Psoas muscle (tissue), 8 donors: Measurements from ENCODE around the gene RIMBP2. TPM values are rescaled to one million over a fixed set of nuclear protein-coding genes. Genes with fewer than 3 reads are reported as not detected.

Source experiments
- ATAC-seq, 4 donors: fragments of 200-7000 bp; cut with Tn5 transposase; one replicate each; pipeline ENCODE4 v1.9.1; 2020; ENCODE audit warnings: moderate library complexity in 3 of 4, mild to moderate bottlenecking in 2 of 4
- DNase-seq, 2 donors: peaks; one replicate each; pipeline ENCODE4 v3.0.0-alpha.2; 2020
- H3K27ac ChIP-seq: fragments of 200-600 bp; one replicate; pipeline ENCODE4 v1.8.0; 2022
- H3K27me3 ChIP-seq, 3 donors: fragments of 200-600 bp in 1 of 3; one replicate each; pipeline versions ENCODE4 v1.6.1 to v1.8.0; 2013 to 2022; ENCODE audit warnings: low read length in 2 of 3, mild to moderate bottlenecking in 2 of 3, moderate library complexity in 1 of 3; ENCODE audit not compliant: insufficient read depth in 3 of 3
- H3K36me3 ChIP-seq, 2 donors: fragments of 200-600 bp in 1 of 2; one replicate each; pipeline versions ENCODE4 v1.6.1 to v1.8.0; 2013 to 2022; ENCODE audit warnings: low read depth in 1 of 2, mild to moderate bottlenecking in 1 of 2, moderate library complexity in 1 of 2; ENCODE audit not compliant: insufficient read depth in 1 of 2
- H3K4me1 ChIP-seq: fragments of 200-600 bp; one replicate; pipeline ENCODE4 v1.8.0; 2022
- H3K4me3 ChIP-seq: fragments of 200-600 bp; one replicate; pipeline ENCODE4 v1.8.0; 2022; ENCODE audit warnings: mild to moderate bottlenecking
- H3K9me3 ChIP-seq: fragments of 200-600 bp; one replicate; pipeline ENCODE4 v1.8.0; 2022
- WGBS, 3 donors: extraction: QIAGEN DNeasy Blood & Tissue Kit; methylation state at CpG; one replicate each; pipeline versions ENCODE4 v1.1.6 to v1.1.7; 2013; 5-methylcytosine and 5-hydroxymethylcytosine counted together
- intact Hi-C, 2 donors: fragments of 100-400 bp; cut with DNase I; formaldehyde crosslinking; loops; one replicate each; pipeline versions ENCODE4 v1.11.0 to v1.14.2; 2022
- polyA plus RNA-seq, 3 donors: library from polyadenylated mRNA; stranded (reverse); fragments of 200-250 nt; gene quantifications; one replicate each; pipeline ENCODE4 v1.2.3, GENCODE V29; 2013
- total RNA-seq, 4 donors: library from RNA; stranded (reverse); fragmentation: NEBNext Ultra II Directional in 2 of 4; extraction: Animal tissue kit (Norgen Biotek cat#: 25700) in 2 of 4; gene quantifications; one replicate each; pipeline versions ENCODE4 v1.2.1 to v1.2.4, GENCODE V29; 2021 to 2023
- TF ChIP-seq, protein P1 (sequence below): fragments of 200-600 bp; IDR thresholded peaks from one replicate; pipeline ENCODE4 v1.8.0; 2022; ENCODE audit warnings: antibody characterized with exemption
- donor health status: healthy with polysubstance abuse.
- donor health status: DM: no; HTN: no; CAD: no; lungs with moderate emphysema.
- donor health status: Bipolar disorder and iron deficiency.
- donor health status: healthy.
- donor health status: DM: yes; HTN: yes; CAD: no.
- donor health status: DM: no; HTN: no; CAD: no.
- donor health status: DM: no; HTN: no; CAD: no.
- donor health status: DM: yes; HTN: yes; CAD: no.

Gene RIMBP2
- total and polyA plus RNA-seq, 7 donors = 0.05 to 1.2 (median 0.21) TPM

GRCh38 chr12:130644566-130644965 is 71.5 kb downstream of the RIMBP2 start:
- Histone ChIP-seq H3K27me3 (peaks cover 0 to 3% (median 0%) of the 10 kb centered on the region in 3 donors), H3K4me3 (no peak overlapping the region), H3K9me3 (no peaks in the 10 kb centered on the region), H3K36me3 (no peaks in the 10 kb centered on the region), H3K4me1 (no peaks in the 10 kb centered on the region), H3K27ac (no peak overlapping the region)
- ATAC-seq (no peak), DNase-seq (no peak)
- intact Hi-C loops = no loop called here
- TF ChIP-seq, protein P1, sequence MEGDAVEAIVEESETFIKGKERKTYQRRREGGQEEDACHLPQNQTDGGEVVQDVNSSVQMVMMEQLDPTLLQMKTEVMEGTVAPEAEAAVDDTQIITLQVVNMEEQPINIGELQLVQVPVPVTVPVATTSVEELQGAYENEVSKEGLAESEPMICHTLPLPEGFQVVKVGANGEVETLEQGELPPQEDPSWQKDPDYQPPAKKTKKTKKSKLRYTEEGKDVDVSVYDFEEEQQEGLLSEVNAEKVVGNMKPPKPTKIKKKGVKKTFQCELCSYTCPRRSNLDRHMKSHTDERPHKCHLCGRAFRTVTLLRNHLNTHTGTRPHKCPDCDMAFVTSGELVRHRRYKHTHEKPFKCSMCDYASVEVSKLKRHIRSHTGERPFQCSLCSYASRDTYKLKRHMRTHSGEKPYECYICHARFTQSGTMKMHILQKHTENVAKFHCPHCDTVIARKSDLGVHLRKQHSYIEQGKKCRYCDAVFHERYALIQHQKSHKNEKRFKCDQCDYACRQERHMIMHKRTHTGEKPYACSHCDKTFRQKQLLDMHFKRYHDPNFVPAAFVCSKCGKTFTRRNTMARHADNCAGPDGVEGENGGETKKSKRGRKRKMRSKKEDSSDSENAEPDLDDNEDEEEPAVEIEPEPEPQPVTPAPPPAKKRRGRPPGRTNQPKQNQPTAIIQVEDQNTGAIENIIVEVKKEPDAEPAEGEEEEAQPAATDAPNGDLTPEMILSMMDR = no peak
- WGBS, 3 donors = 82 to 87% (median 86%) methylated on average over 13 of the region's 13 CpGs

DNA sequence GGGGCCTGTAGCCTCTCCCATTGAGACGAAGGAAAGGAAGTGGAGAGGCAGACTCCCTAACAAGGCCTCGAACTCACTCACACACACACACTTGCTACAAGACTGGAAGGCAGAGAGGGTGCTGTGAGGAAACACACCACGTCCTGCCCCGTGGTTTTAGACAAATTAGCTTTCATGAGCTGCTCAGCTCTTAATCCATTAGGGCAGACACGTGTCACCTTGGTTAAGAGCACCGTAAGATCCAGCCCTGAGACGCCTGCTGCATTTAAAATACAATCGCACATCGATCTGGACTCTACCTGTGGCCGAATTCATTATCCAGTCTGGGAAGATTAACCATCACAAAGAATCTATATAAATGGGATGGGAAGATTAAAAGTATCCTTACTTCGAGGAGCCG is 72.0 kb downstream of the RIMBP2 start:
- TF ChIP-seq, protein P1 = no peak
- intact Hi-C loops = no loop called here
- 82 to 83% (median 82%) methylated on average over 12 of the region's 12 CpGs for WGBS, 3 donors
- H3K36me3 ChIP-seq = no peaks in the 10 kb centered on the region
- ATAC-seq (no peak), DNase-seq (no peak)
- no peaks in the 10 kb centered on the region for H3K9me3 ChIP-seq
- H3K4me3 ChIP-seq = no peak overlapping the region
- no peak overlapping the region for H3K27ac ChIP-seq
- no peaks in the 10 kb centered on the region for H3K4me1 ChIP-seq
- H3K27me3 ChIP-seq = no peaks in the 10 kb centered on the region

DNA sequence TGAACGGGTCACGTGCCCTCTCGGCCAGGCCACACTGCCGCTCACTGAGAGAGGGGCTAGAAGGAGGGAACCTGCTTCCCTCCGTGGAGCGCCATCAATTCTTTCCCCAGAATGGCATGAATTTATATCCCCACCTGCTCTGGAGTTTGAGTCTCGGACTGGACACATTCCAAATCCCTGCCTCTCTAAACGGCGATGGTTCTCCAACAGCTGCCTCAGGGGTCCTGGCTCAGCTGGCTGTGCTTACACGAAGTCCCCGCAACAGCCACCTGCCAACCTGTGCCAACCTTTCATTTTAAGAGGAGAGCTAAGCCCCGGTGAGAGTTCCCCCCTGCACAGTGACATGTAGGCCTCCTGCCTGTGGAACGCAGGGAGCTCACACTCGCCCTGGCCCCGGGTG is 73.2 kb downstream of the RIMBP2 start:
- 43 to 69% (median 45%) methylated on average over 15 of the region's 15 CpGs for WGBS, 3 donors
- TF ChIP-seq, protein P1 = no peak

DNA sequence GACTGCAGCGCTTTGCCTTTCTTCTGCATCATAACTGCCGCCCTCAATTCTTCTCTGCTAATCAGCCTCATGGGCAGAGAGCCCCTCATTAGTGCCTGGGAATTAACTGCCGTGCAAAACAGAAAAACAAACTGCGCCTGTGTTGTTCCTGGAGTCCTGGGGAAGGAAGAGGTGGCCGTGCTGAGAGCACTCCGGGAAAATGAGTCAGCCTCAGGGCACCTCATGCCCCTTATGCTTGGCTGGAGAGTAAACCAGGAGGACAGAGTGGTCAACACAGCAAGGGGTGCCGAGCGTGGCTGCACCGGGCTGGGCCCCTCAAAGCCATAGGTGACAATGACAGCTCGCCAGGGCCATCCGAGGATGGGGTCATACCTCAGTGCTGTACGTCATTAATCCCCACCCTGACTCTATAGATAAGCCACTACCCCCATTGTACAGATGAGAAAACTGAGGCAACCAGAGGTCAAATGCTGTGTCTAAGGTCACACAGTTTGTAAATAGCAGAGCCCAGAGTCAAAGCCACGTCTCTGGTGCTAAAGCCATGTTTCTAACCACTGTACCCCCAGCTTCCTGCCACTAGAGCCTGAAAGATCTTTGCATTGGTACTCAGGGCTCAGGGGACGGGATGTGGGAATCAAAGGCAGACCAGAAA is 74.4 kb downstream of the RIMBP2 start:
- 84 to 89% (median 84%) methylated on average over 14 of the region's 14 CpGs for WGBS, 3 donors
- DNase-seq (no peak), ATAC-seq (no peak)
- Histone ChIP-seq H3K4me1 (no peaks in the 10 kb centered on the region), H3K9me3 (no peaks in the 10 kb centered on the region), H3K27me3 (no peaks in the 10 kb centered on the region), H3K4me3 (no peak overlapping the region), H3K27ac (no peak overlapping the region), H3K36me3 (no peaks in the 10 kb centered on the region)
- TF ChIP-seq, protein P1 = no peak
- intact Hi-C loops = no loop called here

More for the DNA sequence above, 73.2 kb downstream of the RIMBP2 start:
- Histone ChIP-seq H3K4me1 (no peaks in the 10 kb centered on the region), H3K4me3 (no peak overlapping the region), H3K9me3 (no peaks in the 10 kb centered on the region), H3K36me3 (no peaks in the 10 kb centered on the region), H3K27me3 (no peaks in the 10 kb centered on the region), H3K27ac (no peak overlapping the region)
- ATAC-seq (no peak), DNase-seq (no peak)
- intact Hi-C loops = no loop called here

DNA sequence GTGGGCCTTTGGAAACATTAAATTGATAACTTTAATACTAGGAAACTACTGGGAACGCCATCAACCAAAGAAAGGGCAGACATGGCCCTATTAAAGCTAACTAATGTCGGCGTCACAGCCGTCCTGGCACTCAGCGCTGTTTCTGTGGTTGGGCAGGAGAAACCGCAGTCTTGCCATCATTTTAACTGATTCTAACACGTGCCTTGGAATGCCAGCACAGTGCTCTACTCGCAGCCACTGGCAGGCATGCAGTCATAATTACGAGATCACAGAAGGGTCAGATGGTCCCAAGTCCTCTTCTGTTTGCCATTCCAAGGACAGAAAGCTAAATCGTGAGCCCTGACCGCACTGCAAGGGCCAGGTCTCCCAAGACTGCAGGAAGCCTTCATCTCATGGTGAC is 75.2 kb downstream of the RIMBP2 start:
- H3K36me3 ChIP-seq = no peaks in the 10 kb centered on the region
- H3K27me3 ChIP-seq = peaks cover 0 to 4% (median 0%) of the 10 kb centered on the region in 3 donors
- 55 to 67% (median 56%) methylated on average over 11 of the region's 11 CpGs for WGBS, 3 donors
- H3K4me1 ChIP-seq = no peaks in the 10 kb centered on the region
- no peak overlapping the region for H3K4me3 ChIP-seq
- H3K27ac ChIP-seq = no peak overlapping the region
- no peak for DNase-seq
- H3K9me3 ChIP-seq = no peaks in the 10 kb centered on the region
- ATAC-seq = no peak
- TF ChIP-seq, protein P1 = no peak
- intact Hi-C loops = no loop called here
